ENCODE results near the gene PRDX2. TPM values are rescaled to one million over a fixed set of nuclear protein-coding genes. Genes with fewer than 3 reads are reported as not detected.
"Not testable (repeated sequence)": the region's sequence is repeated elsewhere in the genome, so short reads cannot be mapped to it uniquely, and the experiment has no call there.

Gene PRDX2
- total RNA-seq, 4 donors from 2014 or later, result 266 to 459 (median 327) TPM

GRCh38 chr19:12799742-12800465, 1.7 kb downstream of the PRDX2 start:
- intact Hi-C loops (cut with DNase I; ENCODE audit: low total_unique reads), result loop anchor here (5.0 kb wide), 1 partner anchor 33 kb away; no protein-coding TSS in a partner anchor
- no peak overlapping the region for H3K4me3 ChIP-seq (ENCODE audit: low read depth, poor library complexity, severe bottlenecking)
- TF ChIP-seq CTCF (IDR thresholded peaks at IDR 0.05) (no peak), POLR2A (IDR thresholded peaks at IDR 0.05) (no peak)
- DNase-seq (ENCODE audit: low spot score in 2 of 2), result no peak
- 90% methylated on average over 16 to 17 of the region's 18 CpGs for WGBS, 2 donors

- WGBS, 2 donors, result 91 to 96% methylated on average over 7 of the region's 7 CpGs
- intact Hi-C loops (cut with DNase I; ENCODE audit: low total_unique reads); H3K4me3 ChIP-seq (ENCODE audit: low read depth, poor library complexity, severe bottlenecking); DNase-seq (ENCODE audit: low spot score in 2 of 2): not testable (repeated sequence)
Measured at GRCh38 chr19:12797607-12798006, 4.0 kb downstream of the PRDX2 start.

DNA sequence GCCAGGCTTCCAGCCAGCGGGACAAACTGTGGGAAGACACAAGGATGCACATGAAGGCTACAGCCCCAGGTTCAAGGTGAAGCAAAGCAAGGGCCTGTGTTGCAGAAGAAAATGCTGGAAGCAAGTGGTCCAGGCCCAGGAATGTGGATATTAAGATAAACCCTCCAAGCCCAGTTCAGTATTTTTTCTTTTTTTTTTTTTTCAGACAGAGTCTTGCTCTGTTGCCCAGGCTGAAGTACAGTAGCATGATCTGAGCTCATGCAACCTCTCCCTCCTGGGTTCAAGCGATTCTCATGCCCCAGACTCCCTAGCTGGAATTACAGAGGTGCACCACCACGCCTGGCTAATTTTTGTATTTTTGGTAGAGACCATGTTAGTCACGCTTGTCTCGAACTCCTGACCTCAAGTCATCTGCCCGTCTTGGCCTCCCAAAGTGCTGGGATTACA, 4.4 kb downstream of the PRDX2 start:
- no peak for DNase-seq (ENCODE audit: low spot score in 2 of 2)
- H3K4me3 ChIP-seq (ENCODE audit: low read depth, poor library complexity, severe bottlenecking), result no peak overlapping the region
- TF ChIP-seq CTCF (IDR thresholded peaks at IDR 0.05) (no peak), POLR2A (IDR thresholded peaks at IDR 0.05) (no peak)
- intact Hi-C loops (cut with DNase I; ENCODE audit: low total_unique reads), result no loop called here
- 83 to 87% methylated on average over 6 of the region's 6 CpGs for WGBS, 2 donors

DNA sequence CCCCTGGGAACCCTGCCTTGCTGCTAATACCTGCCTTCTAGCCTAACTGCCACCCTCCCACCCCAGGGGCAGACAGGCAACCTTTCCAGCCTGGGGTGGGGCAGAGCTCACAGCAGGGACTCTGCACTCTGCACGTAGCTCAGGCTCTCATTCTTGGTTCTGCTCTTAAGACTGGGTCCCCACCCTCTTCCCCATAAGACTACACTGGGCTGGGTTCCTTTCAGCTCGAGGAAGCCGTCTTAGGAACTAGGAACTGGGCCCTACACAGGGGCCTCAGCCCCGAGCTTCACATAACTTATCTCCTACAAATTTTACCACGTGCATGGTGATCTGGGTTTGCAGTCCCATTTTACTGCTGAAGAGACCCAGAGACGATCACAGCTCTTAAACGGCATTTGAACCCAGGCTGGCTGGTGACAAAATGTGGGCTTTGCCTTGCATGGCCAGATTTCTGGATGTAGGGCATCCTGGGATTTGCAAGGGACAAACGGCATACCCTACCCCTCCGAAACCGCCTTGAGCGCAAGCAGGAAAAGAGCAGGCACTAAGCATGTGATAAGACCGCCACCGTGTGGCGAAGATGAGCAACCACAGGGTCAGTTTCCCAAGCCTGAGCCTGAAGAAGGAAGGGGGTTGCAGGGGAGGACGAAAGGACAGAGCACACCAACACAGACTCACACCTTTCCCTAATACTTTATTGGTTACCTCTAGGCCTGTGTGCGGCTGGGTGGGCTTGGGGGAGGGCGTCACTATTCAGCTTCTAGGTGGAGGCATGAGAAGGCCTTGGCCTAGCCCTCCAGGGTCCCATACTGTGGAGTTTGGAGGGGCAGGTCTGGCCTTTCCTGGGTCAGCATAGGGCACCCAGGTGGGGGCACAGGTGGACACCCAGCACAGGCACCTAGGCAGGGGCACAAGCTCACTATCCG, 5.2 kb downstream of the PRDX2 start:
- H3K4me3 ChIP-seq (ENCODE audit: low read depth, poor library complexity, severe bottlenecking), result no peak overlapping the region
- TF ChIP-seq CTCF (IDR thresholded peaks at IDR 0.05) (peak in 2 of 3 donors; percentile 11 to 92), POLR2A (IDR thresholded peaks at IDR 0.05) (no peak)
- intact Hi-C loops (cut with DNase I; ENCODE audit: low total_unique reads), result no loop called here
- DNase-seq (ENCODE audit: low spot score in 2 of 2), result peak; percentile 69 to 94
- 4% methylated on average over 18 of the region's 18 CpGs for WGBS, 2 donors

- no peak for DNase-seq (ENCODE audit: low spot score in 2 of 2)
- intact Hi-C loops (cut with DNase I; ENCODE audit: low total_unique reads), result loop anchor here (2.0 kb wide), 1 partner anchor 18 kb away; no protein-coding TSS in a partner anchor
- H3K4me3 ChIP-seq (ENCODE audit: low read depth, poor library complexity, severe bottlenecking), result no peak overlapping the region
- TF ChIP-seq POLR2A (IDR thresholded peaks at IDR 0.05) (no peak), CTCF (IDR thresholded peaks at IDR 0.05) (no peak)
- 84 to 86% methylated on average over 9 of the region's 9 CpGs for WGBS, 2 donors
Measured at GRCh38 chr19:12794971-12795381, 6.6 kb downstream of the PRDX2 start.
